ENCODE results near the gene PEX14.
A peak's percentile ranks its signal among the peaks of the same experiment; 100 is the strongest.
"Not testable (repeated sequence)": the region's sequence is repeated elsewhere in the genome, so short reads cannot be mapped to it uniquely, and the experiment has no call there.

The PEX14 gene

DNA sequence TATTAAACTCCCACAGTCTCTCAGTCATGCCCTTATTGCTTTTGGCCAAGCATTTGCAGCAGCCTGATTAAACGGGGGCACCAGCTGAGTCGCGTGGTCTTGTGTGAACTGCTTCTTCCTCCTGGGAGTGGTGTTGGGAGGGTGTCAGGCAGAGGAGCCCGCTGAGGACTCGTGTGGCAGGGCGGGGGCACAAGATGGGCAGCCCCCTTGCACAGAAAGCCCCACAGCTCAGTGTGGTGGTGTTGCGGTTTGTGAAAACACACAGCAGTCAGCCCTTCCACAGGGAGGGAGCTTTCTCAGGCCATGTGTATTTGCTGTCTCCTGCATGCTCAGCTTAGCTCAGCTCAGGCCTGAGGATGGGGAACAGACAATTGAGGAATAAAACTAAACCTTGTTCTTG, 22.4 kb downstream of the PEX14 start:
- no peak for DNase-seq

DNA sequence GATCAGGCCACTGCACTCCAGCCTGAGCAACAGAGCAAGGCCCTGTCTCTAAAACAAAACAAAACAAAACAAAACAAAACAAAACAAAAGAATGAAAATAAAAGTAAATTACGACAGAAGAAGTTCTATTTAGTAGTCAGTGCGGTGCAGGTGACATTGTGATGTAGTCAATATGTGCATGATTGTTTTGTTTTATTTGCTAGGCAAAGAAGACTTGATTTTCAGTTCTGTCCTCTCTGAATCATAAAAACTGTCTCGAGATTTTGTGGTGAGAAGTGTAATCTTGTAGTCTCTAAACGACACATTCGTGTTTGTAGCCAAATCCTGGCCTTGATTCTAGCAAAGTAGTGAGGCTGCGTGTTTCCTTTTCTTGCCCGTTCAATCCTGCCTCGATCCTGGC, 23.5 kb downstream of the PEX14 start:
- no peak for DNase-seq

- DNase-seq, result no peak
Observed at GRCh38 chr1:10502206-10502605, 27.5 kb downstream of the PEX14 start.

GRCh38 chr1:10504249-10504648, 29.5 kb downstream of the PEX14 start:
- no peak for DNase-seq

DNA sequence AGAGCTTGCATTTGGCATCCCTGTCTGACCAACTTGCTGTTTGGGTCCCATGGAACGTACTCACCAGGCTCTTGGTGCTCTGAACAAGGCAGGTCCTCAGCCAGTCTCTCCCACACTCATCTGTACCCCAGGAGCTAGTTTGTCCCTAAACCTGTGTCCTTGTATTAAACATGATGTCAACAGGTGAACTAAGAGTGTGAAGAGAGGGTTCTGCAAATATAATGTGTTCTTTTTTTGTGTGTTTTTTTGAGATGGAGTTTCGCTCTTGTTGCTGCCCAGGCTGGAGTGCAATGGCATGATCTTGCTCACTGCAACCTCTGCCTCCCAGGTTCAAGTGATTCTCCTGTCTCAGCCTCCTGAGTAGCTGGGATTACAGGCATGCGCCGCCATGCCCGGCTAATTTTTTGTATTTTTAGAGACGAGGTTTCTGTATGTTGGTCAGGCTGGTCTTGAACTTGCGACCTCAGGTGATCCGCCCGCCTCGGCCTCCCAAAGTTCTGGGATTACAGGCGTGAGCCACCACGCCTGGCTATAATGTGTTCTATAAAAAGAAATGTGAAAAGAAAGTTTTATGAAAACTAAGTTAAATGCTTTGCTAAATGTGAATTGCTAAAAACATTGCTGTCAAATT, 31.4 kb downstream of the PEX14 start:
- DNase-seq, result not testable (repeated sequence)

DNA sequence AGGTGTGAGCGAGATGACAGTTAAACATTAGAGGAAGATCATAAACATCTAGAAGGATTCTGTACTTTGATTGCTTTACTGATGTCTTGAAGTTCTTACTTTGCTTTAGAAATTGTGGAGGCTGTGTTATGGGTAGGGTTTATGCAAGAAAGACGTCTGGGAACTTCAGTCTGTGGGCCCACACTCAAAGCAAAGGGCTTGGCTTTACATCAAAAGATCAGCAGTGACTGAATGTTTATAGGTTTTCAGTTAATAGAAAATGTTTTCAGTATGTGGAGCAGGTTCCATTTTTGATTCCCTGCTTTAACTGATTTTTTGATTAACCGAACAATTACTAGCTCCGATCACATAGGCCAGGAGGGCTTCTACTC, 31.9 kb downstream of the PEX14 start:
- no peak for DNase-seq

DNA sequence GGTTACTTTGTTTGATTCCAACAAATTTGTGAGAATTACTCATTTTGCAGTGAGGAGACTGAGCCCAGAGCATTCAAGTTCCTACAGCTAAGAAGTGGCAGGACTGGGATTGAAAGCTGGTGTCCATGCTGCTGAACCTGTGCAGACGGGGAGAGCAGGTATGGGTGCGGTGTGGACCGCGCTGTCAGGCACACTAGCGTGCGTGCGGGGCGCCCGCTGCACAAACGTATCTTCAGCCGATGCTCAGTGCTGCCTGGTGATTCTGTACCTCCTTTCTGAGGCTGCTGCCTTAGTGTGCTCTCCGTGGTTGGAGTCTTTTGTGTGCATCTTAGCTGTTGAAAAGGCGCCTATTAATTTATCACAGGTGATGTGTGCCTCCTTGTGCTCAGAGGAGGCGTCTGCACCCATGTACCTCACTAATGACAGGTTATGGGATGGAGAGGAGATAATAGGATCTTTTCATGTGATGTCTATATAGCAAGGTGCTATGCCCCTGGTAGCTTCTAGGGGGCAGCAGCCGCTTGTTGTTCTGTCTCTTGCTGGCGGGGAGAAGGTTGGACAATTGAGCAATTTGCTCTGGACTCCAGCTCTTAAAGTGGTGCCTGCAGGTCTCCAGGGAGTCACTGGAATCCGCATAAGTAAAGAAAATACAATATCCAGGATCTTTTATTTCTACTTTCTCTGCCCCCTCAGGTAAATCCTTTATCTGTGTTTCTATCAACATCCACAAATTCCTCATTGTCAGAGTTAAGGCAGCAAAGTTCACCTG, 32.5 kb downstream of the PEX14 start:
- DNase-seq, result peak; percentile 72 to 74 (median 73)

DNA sequence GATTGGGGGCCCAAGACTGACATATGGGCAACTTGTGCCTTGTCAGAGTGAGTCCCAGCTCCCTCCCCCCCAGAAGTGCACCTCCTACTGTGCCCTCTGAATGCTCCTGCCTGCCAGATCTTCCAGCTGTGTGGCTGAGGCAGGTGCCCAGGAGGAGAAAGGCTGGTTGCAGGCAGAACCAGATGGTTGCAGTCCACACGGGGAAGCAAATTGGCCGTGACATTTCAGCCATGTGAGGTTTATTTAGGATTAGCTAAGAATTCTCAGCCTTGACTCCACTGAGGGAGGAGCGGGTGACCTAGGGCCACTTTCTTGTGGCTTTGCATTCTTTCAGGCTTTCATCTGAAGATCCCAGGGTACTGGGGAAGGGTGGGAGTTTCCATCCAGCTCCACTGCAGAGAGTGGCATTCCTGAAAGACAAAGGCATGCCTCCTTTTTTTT, 33.8 kb downstream of the PEX14 start:
- no peak for DNase-seq

DNA sequence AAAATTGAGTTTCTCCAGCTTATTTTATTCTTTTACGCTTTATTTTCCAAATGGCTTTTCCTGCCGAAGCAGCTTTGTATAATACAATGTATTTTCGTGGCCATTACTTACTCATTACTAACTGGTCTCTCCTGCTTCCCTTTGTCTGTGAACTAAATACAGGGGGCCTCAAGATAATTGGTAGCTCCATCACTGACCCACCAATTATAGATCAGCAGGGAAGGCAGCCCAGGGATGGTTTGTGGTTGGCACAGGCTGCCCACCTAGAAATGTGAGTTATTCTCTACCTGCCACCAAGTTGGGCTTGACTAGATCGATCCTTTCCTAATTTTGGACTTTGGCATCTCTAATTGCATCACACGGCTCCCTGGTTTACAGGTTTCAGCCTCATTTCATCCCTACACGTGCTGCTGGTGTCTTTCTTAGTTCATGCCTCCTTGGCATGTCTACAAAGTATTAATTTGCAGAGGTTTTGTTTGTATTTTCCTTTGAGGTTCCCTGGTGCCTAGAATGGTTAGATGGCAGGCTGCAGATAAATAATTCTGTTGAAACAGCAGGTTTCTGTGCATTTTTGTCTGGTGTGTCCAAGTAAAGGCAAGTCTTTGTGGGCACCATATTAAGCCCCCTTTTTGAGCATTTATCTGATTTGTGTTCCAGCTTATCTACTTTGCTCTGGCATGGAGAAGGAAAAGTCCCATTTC, 35.2 kb downstream of the PEX14 start:
- no peak for DNase-seq

- DNase-seq, result peak; percentile 77 to 87 (median 86)
Observed at GRCh38 chr1:10510520-10511493, 36.1 kb downstream of the PEX14 start.

- no peak for DNase-seq
Observed at GRCh38 chr1:10511494-10511885, 36.7 kb downstream of the PEX14 start.

DNA sequence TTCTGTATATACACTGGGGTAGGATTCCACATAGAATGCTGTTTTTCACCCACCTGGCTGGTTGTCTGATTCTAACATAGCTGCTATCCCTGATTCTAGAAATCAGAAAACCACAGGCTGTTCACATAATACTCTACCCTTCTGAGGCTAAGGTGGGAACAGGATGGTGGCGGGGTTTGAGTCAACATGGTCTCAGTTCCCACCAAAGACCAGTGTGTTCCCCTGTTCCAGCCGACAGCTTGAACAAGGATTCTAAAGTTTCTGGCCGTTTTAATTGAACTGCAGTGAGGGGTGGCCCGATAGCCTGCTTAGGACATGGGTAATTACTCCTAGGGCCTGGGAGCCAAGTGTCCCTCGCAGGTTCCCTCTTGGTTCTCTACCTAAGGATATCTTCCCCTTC, 38.4 kb downstream of the PEX14 start:
- DNase-seq, result no peak

DNA sequence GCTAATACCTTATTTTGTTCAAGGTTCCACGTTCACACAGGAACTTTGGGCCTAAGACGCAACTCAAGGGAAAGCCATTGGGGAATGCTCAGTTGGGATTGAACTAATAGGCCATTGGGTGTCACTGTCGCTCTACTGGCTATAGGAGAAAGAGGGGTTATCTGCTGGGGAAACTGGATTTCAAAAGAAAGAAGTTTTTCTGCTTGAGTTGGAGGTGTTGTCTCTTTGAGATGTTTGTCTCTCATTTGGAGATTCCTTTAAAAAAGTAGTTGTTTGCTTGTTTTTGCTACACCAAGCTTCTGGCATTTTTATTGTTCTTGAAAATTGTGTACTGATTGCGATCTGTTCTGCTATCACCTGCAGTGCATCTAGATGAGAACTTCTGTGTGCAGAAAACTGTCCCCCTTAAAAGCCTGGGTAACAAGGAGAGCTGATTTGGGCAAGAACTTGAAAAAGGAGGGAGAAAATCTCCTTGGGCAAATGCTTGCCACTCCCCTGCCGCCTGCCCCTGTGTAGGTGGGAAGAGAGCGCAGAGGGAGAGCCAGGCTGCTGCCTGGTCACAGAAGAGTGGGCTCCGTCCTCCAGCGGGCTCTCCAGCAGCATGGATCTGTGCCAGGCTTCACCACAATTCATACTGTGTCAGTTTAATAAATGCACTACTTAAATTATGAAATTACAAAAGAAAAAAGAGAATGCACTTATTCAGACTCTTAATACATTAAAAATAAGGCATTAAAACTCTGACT, 39.9 kb downstream of the PEX14 start:
- peak; percentile 61 to 69 (median 68) for DNase-seq

- DNase-seq, result peak; percentile 81 to 85 (median 84)
Observed at GRCh38 chr1:10515301-10515975, 40.7 kb downstream of the PEX14 start.

DNA sequence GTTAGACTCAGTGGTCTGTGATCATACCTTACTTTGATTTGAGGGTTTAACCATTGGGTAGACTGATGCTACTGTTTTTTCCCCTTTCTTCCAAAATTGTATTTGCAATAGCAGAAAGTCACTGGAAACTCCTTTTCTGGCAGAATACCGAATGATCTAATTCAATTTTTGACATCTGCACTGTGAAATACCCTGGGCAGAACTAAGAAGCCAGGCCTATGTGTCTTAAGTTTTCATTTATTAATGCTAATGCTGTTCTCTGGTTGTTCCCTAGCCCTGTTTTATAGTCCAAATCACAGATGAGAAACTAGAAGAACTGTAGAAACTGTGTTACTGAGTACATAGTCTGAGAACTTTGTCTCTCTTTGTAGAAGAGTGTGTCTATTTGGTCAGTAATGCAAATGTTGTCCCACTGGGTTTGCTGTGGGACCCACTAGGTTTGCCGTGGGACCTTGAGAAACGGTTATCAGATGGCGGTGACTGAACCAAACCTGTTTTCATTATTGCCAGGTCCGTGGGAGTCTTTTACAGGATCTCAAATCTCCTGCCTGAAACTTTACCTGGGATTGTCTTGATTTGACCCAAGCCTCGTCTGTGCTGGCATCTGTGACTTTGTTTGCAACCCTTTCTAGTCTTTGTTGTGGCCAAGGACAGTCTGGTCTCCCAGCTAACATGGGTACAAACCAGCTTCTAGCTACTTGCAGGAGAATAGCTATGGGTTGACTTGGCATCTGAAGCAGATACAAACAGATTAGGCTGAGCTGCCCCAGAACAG, 41.4 kb downstream of the PEX14 start:
- peak; percentile 66 to 80 (median 80) for DNase-seq

GRCh38 chr1:10516925-10517676, 42.4 kb downstream of the PEX14 start:
- peak in 2 of 3 donors; percentile 34 to 43 for DNase-seq

DNA sequence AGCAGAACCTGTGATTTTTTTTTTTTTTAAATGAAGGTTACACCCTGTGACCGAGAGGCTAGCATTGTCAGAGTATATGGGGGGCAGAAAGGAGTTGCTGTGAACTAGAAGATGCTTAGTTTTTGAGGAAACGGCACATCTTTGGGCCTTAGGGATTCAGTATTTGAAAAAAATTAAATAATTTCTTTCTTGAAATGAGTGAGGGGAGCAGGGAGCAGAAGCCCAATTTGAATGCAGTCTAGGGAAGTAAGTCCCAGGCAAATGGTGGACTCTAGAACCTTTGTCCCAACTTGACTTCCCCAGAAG, 42.9 kb downstream of the PEX14 start:
- DNase-seq, result peak in 1 of 3 donors; percentile 21

DNA sequence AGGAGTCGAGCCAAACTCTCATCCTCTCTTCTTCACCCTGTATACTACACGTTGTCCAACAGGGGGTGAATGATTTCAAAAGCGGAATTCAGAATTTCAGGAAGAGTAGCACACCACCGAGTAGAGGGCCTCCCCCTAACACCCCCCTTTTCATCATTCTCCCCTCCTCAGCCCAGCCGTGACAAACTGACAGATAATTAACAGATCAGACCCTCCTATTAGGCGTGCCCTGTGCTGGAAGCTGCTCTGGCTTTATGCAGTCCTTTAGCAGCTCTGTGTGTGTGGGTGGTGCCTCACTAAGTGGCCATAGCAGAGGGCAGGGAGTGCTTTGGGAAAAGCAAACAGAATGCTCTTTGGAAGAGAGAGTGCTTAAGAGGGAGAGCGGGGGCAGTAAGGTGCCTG, 44.3 kb downstream of the PEX14 start:
- no peak for DNase-seq

DNA sequence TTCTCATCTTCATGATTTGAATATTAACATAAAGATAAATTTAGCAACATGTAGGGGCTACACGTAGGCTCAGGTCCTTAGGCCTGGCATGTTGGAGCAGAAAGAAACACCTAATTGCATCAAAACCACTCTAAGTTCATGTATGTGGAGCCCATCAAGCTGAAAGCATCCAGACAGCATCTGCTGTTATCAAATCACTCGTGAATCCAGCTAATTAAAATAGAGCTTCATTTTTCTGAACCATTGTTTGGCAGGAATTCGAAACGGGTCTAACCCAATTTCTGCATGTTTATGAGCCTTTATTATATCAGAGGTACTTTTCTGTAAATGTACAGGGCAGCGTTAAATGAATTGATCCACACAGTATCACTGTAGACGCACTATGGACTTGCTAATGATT, 45.7 kb downstream of the PEX14 start:
- DNase-seq, result no peak

DNA sequence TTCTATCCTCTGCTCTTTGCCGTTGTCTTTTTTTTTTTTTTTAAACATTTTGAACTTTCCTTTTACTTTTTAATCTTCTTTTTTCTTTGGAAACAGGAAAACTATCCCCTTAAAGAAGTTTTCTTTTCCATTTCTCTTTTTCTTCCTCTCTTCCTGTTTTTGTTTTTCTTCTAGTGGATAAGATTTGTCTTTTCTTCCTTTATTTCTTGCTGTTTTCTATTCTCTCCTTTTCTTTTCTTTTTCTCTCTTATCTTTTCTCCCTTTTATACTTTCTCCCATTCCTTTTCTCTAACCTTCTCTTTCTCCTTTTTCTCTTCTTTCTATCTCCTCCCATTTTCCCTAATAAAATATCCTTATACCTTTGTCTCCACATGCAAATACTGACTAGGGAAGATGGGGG, 46.2 kb downstream of the PEX14 start:
- DNase-seq, result no peak

Measured in suppressor macrophage treated with lipopolysaccharide for 1 hour (primary cell).